DMS 273 (cell line): ENCODE data around the gene CDC42EP2.
"Not testable (repeated sequence)": the region's sequence is repeated elsewhere in the genome, so short reads cannot be mapped to it uniquely, and the experiment has no call there.

Source experiments
- DNase-seq: peaks from one replicate; lab custom pipeline; 2025; ENCODE audit not compliant: unreplicated experiment; lab: John Stamatoyannopoulos, UW

CDC42EP2 gene

GRCh38 chr11:65317025-65317786, 2.5 kb downstream of the CDC42EP2 start:
- no peak for DNase-seq

- no peak for DNase-seq
Measured at GRCh38 chr11:65320386-65321075, 5.9 kb downstream of the CDC42EP2 start.

- DNase-seq = no peak
Measured at GRCh38 chr11:65321076-65321475, 6.4 kb downstream of the CDC42EP2 start.

GRCh38 chr11:65321828-65322485, 7.3 kb downstream of the CDC42EP2 start:
- DNase-seq = no peak

- DNase-seq = no peak
Measured at GRCh38 chr11:65323813-65324212, 9.1 kb downstream of the CDC42EP2 start.

- no peak for DNase-seq
Measured at GRCh38 chr11:65325435-65325834, 10.8 kb downstream of the CDC42EP2 start.

- DNase-seq = no peak
Measured at GRCh38 chr11:65327021-65327420, 12.4 kb downstream of the CDC42EP2 start.

- DNase-seq = no peak
Measured at GRCh38 chr11:65329478-65329877, 14.8 kb downstream of the CDC42EP2 start.

GRCh38 chr11:65329944-65330403, 15.3 kb downstream of the CDC42EP2 start:
- peak; percentile 95 for DNase-seq

- no peak for DNase-seq
Measured at GRCh38 chr11:65330544-65330943, 15.9 kb downstream of the CDC42EP2 start.

GRCh38 chr11:65332591-65332990, 17.9 kb downstream of the CDC42EP2 start:
- not testable (repeated sequence) for DNase-seq

GRCh38 chr11:65334696-65335295, 20.1 kb downstream of the CDC42EP2 start:
- no peak for DNase-seq

GRCh38 chr11:65338676-65339075, 24.0 kb downstream of the CDC42EP2 start:
- DNase-seq = no peak

GRCh38 chr11:65340226-65340625, 25.6 kb downstream of the CDC42EP2 start:
- DNase-seq = no peak

- DNase-seq = no peak
Measured at GRCh38 chr11:65341856-65342255, 27.2 kb downstream of the CDC42EP2 start.

GRCh38 chr11:65351511-65351910, 36.8 kb downstream of the CDC42EP2 start:
- DNase-seq = no peak

- DNase-seq = peak; percentile 31
Measured at GRCh38 chr11:65352783-65353182, 38.1 kb downstream of the CDC42EP2 start.

GRCh38 chr11:65353376-65353775, 38.7 kb downstream of the CDC42EP2 start:
- DNase-seq = no peak

- DNase-seq = no peak
Measured at GRCh38 chr11:65353900-65354264, 39.2 kb downstream of the CDC42EP2 start.

- peak; percentile 97 for DNase-seq
Measured at GRCh38 chr11:65354265-65355012, 39.8 kb downstream of the CDC42EP2 start, which contains the start of gene TIGD3. TSS of gene TIGD3 (plus strand) at chr11:65354751. CDS start at chr11:65355809, 1,058 bp downstream.
